Measurements from ENCODE around the gene WNT2B. TPM values are rescaled to one million over a fixed set of nuclear protein-coding genes. Genes with fewer than 3 reads are reported as not detected.
A peak's percentile ranks its signal among the peaks of the same experiment; 100 is the strongest.

WNT2B gene
- total and polyA plus RNA-seq, 10 of the 15 experiments (the other 5 are each of a cell fraction or from before 2014, with no cell fraction given): 0.02 to 1.1 (median 0.14) TPM

DNA sequence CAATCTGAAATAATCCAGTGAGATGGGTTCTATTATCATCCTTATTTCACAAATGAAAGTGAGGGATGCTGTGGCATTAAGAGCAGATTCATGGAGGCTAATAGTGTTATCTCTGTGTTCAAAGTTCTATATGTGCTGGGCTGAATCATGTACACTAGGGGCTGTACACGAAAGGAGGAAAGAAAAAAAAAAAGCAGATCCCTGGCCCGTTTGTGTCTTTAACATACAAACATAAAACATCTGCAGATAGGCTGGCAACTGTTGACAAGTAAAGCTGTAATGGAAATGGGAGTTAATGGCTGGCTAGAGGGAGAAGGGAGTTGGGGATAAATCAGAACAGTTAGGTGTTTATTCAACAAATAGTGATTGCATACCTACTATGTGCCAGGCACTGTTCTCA lies 3.1 kb downstream of the WNT2B start:
- H3K4me2 ChIP-seq (ENCODE audit: control insufficient read depth, insufficient read depth): no peak overlapping the region
- ChIA-PET SMC1A (ENCODE audit: uncharacterized antibody, unreplicated experiment) (interaction anchor here (0.6 kb wide), 1 partner anchor 1140 kb away, joined by 3 read pairs; no protein-coding TSS in a partner anchor), CTCF (interaction anchor here (0.6 to 2.1 kb wide), 3 partner anchors 10 to 1567 kb away, joined by 3 to 6 read pairs (median 3); no protein-coding TSS in a partner anchor), RAD21 (ENCODE audit: unreplicated experiment) (no interaction called here), POLR2A (no interaction called here)
- H3K27me3 ChIP-seq (replicated peaks in 1 of 2; ENCODE audit: control insufficient read depth in 2 of 2, insufficient read depth in 2 of 2, low read length in 1 of 2): peaks cover 2 to 10% of the 10 kb centered on the region in 2 experiments
- H3K4me1 ChIP-seq (ENCODE audit: control insufficient read depth, insufficient read depth, low read length): peaks cover 8% of the 10 kb centered on the region; the same call in 1 of the 2 replicates
- no peaks in the 10 kb centered on the region for H3K79me2 ChIP-seq (ENCODE audit: control insufficient read depth, insufficient read depth, low read length)
- H4K20me1 ChIP-seq (ENCODE audit: control insufficient read depth, insufficient read depth): no peaks in the 10 kb centered on the region
- WGBS (ENCODE audit: insufficient coverage, insufficient replicate concordance, low lambda C conversion rate, missing lambda C conversion rate): 33% methylated on average over 2 of the region's 2 CpGs
- H2AFZ ChIP-seq (ENCODE audit: control insufficient read depth, low read depth, low read length): no peak overlapping the region
- in situ Hi-C loops (cut with MboI) (no loop called here), intact Hi-C loops (cut with micrococcal nuclease; ENCODE audit: unreplicated experiment) (no loop called here)
- DNase-seq (ENCODE audit: low read depth, low spot score) (no peak), ATAC-seq (no peak), FAIRE-seq (no peak)
- BruUV-seq (replicated peaks): no TSS peak
- H3K27ac ChIP-seq (ENCODE audit: control insufficient read depth, insufficient read depth): no peak overlapping the region
- H3K9ac ChIP-seq (ENCODE audit: control insufficient read depth, insufficient read depth, low read length): no peak overlapping the region
- no peaks in the 10 kb centered on the region for H3K36me3 ChIP-seq (ENCODE audit: control insufficient read depth in 2 of 2, insufficient read depth in 2 of 2, low read length in 1 of 2)
- no peak overlapping the region for H3K4me3 ChIP-seq
- no peaks in the 10 kb centered on the region for H3K9me3 ChIP-seq (replicated peaks; ENCODE audit: control insufficient read depth, insufficient read depth, low read length)
- TF ChIP-seq TCF7 (IDR thresholded peaks at IDR 0.05; ENCODE audit: borderline replicate concordance) (no peak), ZBED1 (IDR thresholded peaks at IDR 0.05; ENCODE audit: borderline replicate concordance) (no peak), SMARCA5 (IDR thresholded peaks at IDR 0.05) (no peak), PBX3 (IDR thresholded peaks at IDR 0.05; ENCODE audit: insufficient replicate concordance, low read depth, low read length) (no peak)

GRCh38 chr1:112513112-112513870 lies 4.5 kb downstream of the WNT2B start:
- RAD21 ChIA-PET (ENCODE audit: unreplicated experiment): no interaction called here
- Histone ChIP-seq H3K27me3 (replicated peaks in 1 of 2; ENCODE audit: control insufficient read depth in 2 of 2, insufficient read depth in 2 of 2, low read length in 1 of 2) (peaks cover 2 to 5% of the 10 kb centered on the region in 2 experiments), H2AFZ (ENCODE audit: control insufficient read depth, low read depth, low read length) (no peak overlapping the region), H3K4me3 (no peak overlapping the region), H3K79me2 (ENCODE audit: control insufficient read depth, insufficient read depth, low read length) (no peaks in the 10 kb centered on the region), H3K9ac (ENCODE audit: control insufficient read depth, insufficient read depth, low read length) (no peak overlapping the region), H3K27ac (ENCODE audit: control insufficient read depth, insufficient read depth) (no peak overlapping the region), H3K9me3 (replicated peaks; ENCODE audit: control insufficient read depth, insufficient read depth, low read length) (no peaks in the 10 kb centered on the region), H3K4me1 (ENCODE audit: control insufficient read depth, insufficient read depth, low read length) (peaks cover 2% of the 10 kb centered on the region; the same call in 1 of the 2 replicates), H3K4me2 (ENCODE audit: control insufficient read depth, insufficient read depth) (no peak overlapping the region), H4K20me1 (ENCODE audit: control insufficient read depth, insufficient read depth) (no peaks in the 10 kb centered on the region), H3K36me3 (ENCODE audit: control insufficient read depth in 2 of 2, insufficient read depth in 2 of 2, low read length in 1 of 2) (no peaks in the 10 kb centered on the region)
- FAIRE-seq (peak; percentile 49), ATAC-seq (no peak), DNase-seq (ENCODE audit: low read depth, low spot score) (no peak)
- TF ChIP-seq POLR2AphosphoS5 (IDR thresholded peaks at IDR 0.05; ENCODE audit: low read length) (no peak), E2F8 (IDR thresholded peaks at IDR 0.05; ENCODE audit: low read depth, partially characterized antibody) (no peak)
- SMC1A ChIA-PET (ENCODE audit: uncharacterized antibody, unreplicated experiment): interaction anchor here (0.6 to 1.2 kb wide), 2 partner anchors 47 to 362 kb away, joined by 3 to 4 read pairs; no protein-coding TSS in a partner anchor
- in situ Hi-C loops (cut with MboI): no loop called here
- intact Hi-C loops (cut with micrococcal nuclease; ENCODE audit: unreplicated experiment): no loop called here
- POLR2A ChIA-PET: interaction anchor here (0.6 kb wide), 1 partner anchor 119 kb away, joined by 3 read pairs; no protein-coding TSS in a partner anchor
- CTCF ChIA-PET: interaction anchor here (1.6 kb wide), 1 partner anchor 11 kb away, joined by 3 read pairs; no protein-coding TSS in a partner anchor
- 50% methylated on average over 8 of the region's 9 CpGs for WGBS (ENCODE audit: insufficient coverage, insufficient replicate concordance, low lambda C conversion rate, missing lambda C conversion rate)
- BruUV-seq (replicated peaks): no TSS peak
